Hepatocyte (in vitro differentiated cells): Measurements from ENCODE around the gene DNAJC5G.

Experiments used
- CTCF ChIP-seq: fragments of 200-600 bp; sonication (generic); IDR thresholded peaks from 2 replicates; pipeline ENCODE4 v1.5.1; 2016; ENCODE audit warnings: antibody characterized with exemption, mild to moderate bottlenecking; ENCODE audit not compliant: poor library complexity
- EZH2 ChIP-seq: fragments of 200-600 bp; sonication (generic); IDR thresholded peaks from 2 replicates; pipeline ENCODE4 v1.6.1; 2016; ENCODE audit warnings: antibody characterized with exemption, mild to moderate bottlenecking, borderline replicate concordance
- EZH2phosphoT487 ChIP-seq: fragments of 200-600 bp; sonication (generic); IDR thresholded peaks from one replicate; pipeline ENCODE4 v1.6.1; 2018; ENCODE audit warnings: antibody characterized with exemption, mild to moderate bottlenecking, low read depth, moderate library complexity; ENCODE audit not compliant: unreplicated experiment, severe bottlenecking

- TF ChIP-seq CTCF (no peak), EZH2phosphoT487 (no peak), EZH2 (no peak)
Observed at GRCh38 chr2:27261241-27261925, 13.8 kb upstream of the DNAJC5G start.
